GM12875 (cell line): ENCODE data around the gene MYO16.

Experiments used
- H3K4me3 ChIP-seq: one replicate; pipeline ENCODE4 v1.5.1; 2011; ENCODE audit warnings: low read depth, low read length, control low read depth
- TF ChIP-seq, protein P1 (sequence below): IDR thresholded peaks from 2 replicates; pipeline ENCODE4 v1.5.1; 2011; ENCODE audit warnings: low read depth, mild to moderate bottlenecking, control low read depth, inconsistent platforms, low read length, moderate library complexity, borderline replicate concordance; ENCODE audit not compliant: insufficient read depth

Gene MYO16

DNA sequence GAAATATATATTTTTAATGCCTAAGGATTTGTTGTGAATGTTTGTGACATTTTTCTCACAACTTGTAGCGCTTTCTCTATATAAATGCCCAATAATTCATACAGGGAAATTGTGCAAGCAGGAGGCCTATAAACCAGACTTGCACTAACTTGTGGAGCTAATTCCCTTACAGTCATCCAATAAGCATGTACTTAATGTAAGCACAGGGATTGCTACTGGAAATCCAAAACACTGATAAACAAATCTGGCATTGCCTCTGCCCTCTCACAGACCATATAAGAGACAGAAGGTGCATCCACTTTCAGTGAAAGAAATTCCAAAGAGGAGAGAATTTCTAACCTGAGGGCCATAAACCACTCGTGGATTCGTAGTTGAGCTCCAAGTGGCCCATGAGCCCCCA is 518.8 kb downstream of the MYO16 start:
- TF ChIP-seq, protein P1, sequence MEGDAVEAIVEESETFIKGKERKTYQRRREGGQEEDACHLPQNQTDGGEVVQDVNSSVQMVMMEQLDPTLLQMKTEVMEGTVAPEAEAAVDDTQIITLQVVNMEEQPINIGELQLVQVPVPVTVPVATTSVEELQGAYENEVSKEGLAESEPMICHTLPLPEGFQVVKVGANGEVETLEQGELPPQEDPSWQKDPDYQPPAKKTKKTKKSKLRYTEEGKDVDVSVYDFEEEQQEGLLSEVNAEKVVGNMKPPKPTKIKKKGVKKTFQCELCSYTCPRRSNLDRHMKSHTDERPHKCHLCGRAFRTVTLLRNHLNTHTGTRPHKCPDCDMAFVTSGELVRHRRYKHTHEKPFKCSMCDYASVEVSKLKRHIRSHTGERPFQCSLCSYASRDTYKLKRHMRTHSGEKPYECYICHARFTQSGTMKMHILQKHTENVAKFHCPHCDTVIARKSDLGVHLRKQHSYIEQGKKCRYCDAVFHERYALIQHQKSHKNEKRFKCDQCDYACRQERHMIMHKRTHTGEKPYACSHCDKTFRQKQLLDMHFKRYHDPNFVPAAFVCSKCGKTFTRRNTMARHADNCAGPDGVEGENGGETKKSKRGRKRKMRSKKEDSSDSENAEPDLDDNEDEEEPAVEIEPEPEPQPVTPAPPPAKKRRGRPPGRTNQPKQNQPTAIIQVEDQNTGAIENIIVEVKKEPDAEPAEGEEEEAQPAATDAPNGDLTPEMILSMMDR, result no peak
- H3K4me3 ChIP-seq, result no peak overlapping the region

DNA sequence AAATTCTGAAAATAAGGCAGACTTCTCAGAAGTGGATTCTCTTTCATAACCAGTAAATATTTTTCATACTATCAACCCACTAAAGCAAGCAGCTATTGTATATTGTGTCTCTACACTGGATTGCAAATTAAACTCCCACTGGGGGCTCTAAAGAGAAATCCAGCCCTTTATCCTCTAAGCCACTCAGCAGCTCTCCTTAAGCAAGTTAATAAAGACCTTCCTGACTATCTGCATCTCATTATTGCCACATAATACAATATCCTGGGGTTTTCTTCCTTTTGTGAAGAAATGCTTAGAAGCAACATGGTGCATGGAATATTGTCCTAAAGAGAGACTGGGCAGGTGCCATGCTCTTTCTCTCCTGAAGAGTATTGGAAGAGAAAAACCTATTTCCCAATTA is 521.3 kb downstream of the MYO16 start:
- H3K4me3 ChIP-seq, result no peak overlapping the region
- TF ChIP-seq, protein P1, result no peak

- TF ChIP-seq, protein P1, result no peak
These were observed 521.8 kb downstream of the MYO16 start for GRCh38 chr13:109151255-109151654.

GRCh38 chr13:109151696-109152095 is 522.3 kb downstream of the MYO16 start:
- TF ChIP-seq, protein P1, result no peak

More at GRCh38 chr13:109151255-109151654, 521.8 kb downstream of the MYO16 start:
- no peak overlapping the region for H3K4me3 ChIP-seq

GRCh38 chr13:109152311-109152820 is 523.0 kb downstream of the MYO16 start:
- TF ChIP-seq, protein P1, result no peak
- no peak overlapping the region for H3K4me3 ChIP-seq

More at GRCh38 chr13:109151696-109152095, 522.3 kb downstream of the MYO16 start:
- no peak overlapping the region for H3K4me3 ChIP-seq

DNA sequence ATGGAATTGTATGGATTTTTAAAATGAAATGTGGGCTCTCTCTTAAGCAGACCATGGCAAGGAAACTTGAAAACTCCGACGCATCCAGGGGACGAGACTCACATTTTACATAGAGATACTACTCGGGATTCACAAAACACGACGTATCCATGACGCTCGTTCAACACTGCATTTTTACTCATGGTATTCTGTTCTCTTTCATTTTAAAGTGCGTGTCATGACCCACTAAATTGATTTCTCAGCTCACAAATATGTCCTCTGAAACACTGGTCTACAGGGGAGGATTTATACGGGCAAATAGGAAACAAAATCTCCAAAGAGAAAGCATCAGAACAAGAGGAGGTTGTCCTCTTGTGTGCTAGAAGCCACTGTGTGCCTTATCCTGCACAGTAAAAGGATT is 523.5 kb downstream of the MYO16 start:
- TF ChIP-seq, protein P1, result no peak

DNA sequence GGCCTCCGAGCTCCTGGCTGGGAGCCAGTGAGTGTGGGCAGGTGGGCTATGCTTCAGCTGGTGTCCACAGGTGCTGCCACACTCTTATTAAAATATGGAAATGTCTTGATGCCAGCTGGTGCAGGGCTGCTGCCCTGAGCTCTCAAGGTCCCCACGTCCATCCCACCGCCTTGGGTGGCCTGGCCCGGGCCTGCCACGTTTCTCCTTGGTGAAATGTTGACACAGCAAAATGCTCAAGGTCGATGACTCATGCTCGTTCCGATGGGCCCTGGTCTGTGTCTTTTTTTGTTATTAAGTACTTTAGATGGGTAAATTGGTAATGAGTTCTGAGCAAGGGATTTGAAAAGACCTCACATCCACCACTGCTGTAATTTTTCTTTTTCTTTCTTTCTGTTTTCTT is 524.7 kb downstream of the MYO16 start:
- no peak overlapping the region for H3K4me3 ChIP-seq
- TF ChIP-seq, protein P1, result no peak

More for the DNA sequence above, 523.5 kb downstream of the MYO16 start:
- no peak overlapping the region for H3K4me3 ChIP-seq
